ENCODE results near the gene PCNX1. TPM values are rescaled to one million over a fixed set of nuclear protein-coding genes. Genes with fewer than 3 reads are reported as not detected.

Gene PCNX1
- total and polyA plus RNA-seq, 2 of the 4 experiments (the other 2 are of a cell fraction) = 15.0 to 43.7 TPM

DNA sequence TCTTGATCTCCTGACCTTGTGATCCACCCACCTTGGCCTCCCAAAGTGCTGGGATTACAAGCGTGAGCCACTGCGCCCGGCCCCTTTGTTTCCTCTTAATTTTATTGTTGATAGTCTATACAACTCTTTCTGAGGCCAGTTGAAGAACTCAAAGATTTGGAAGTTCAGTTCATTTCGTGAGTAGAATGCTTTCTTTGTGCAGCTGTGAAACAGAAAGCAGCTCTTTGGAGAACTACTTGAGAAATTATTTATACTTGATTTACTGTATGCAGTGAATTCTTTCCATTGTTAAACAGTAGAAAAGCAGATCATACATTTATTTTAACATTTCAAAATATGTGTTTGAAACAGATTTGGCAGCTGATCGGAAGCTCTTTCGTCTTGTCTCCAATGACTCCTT, 69.3 kb downstream of the PCNX1 start (continued):
- TF ChIP-seq MXI1 (IDR thresholded peaks at IDR 0.05; ENCODE audit: borderline replicate concordance, low read depth, low read length) (no peak), RFX5 (IDR thresholded peaks at IDR 0.05; ENCODE audit: low read depth, low read length) (no peak), RAD21 (IDR thresholded peaks at IDR 0.05; ENCODE audit: low read length) (no peak)

- no peak overlapping the region for H2BK15ac ChIP-seq (ENCODE audit: low read depth, low read length)
- H3K4me3 ChIP-seq (ENCODE audit: insufficient read depth, low read depth, low read length) = no peak overlapping the region
- WGBS, 2 experiments (ENCODE audit: extremely low coverage in 2 of 2, insufficient read length in 1 of 2) = no CpG with 5 or more reads among the region's 6 CpGs
- peak; percentile 45 for ATAC-seq (ENCODE audit: low read depth)
- ChIA-PET POLR2A (ENCODE audit: unreplicated experiment) (no interaction called here), CTCF (interaction anchor here (0.5 to 1.1 kb wide), 3 partner anchors 9 to 1207 kb away, joined by 3 to 4 read pairs (median 4); no protein-coding TSS in a partner anchor)
- H3K56ac ChIP-seq (ENCODE audit: extremely low read depth, insufficient read depth, low read length) = no peak overlapping the region
- no peak overlapping the region for H3K4ac ChIP-seq (ENCODE audit: low read depth, low read length)
- no peak overlapping the region for H3K27ac ChIP-seq (ENCODE audit: insufficient read depth, low read length)
- in situ Hi-C loops (cut with MboI; ENCODE audit: low sequenced_read_pairs) (no loop called here), intact Hi-C loops (cut with micrococcal nuclease) (no loop called here), dilution Hi-C loops (cut with HindIII; ENCODE audit: low sequenced_read_pairs, unreplicated experiment) (no loop called here)
- no peak overlapping the region for H3K9ac ChIP-seq (ENCODE audit: low read depth, low read length)
- no peak overlapping the region for H2BK120ac ChIP-seq (ENCODE audit: low read depth, low read length)
- H2BK20ac ChIP-seq (ENCODE audit: low read depth, low read length) = no peak overlapping the region; the same call in 1 of the 2 replicates
- peak overlapping the region; percentile 61 for H2BK5ac ChIP-seq (ENCODE audit: low read depth, low read length, poor library complexity, severe bottlenecking)
- peak; percentile 15 for DNase-seq
- peaks cover 9% of the 10 kb centered on the region; the same call in 1 of the 2 replicates for H3K9me1 ChIP-seq (ENCODE audit: insufficient read depth, low read length)
- H3K14ac ChIP-seq (replicated peaks; ENCODE audit: low read depth, low read length) = no peak overlapping the region
- H3K9me3 ChIP-seq (ENCODE audit: control insufficient read depth, insufficient read depth, low read length) = no peaks in the 10 kb centered on the region
- peak overlapping the region; percentile 4; the same call in 1 of the 2 replicates for H3K23ac ChIP-seq (ENCODE audit: low read depth, low read length)
- BruUV-seq (replicated peaks) = no TSS peak
- no peak overlapping the region; the same call in 1 of the 2 replicates for H2AK5ac ChIP-seq (ENCODE audit: low read depth, low read length)
- no peaks in the 10 kb centered on the region; the same call in 1 of the 2 replicates for H4K20me1 ChIP-seq (ENCODE audit: insufficient read depth, low read length)
- H3K79me1 ChIP-seq (ENCODE audit: low read depth in 1 of 2, low read length in 2 of 2) = peaks cover 14 to 27% of the 10 kb centered on the region in 2 experiments
- H3K4me1 ChIP-seq (ENCODE audit: control insufficient read depth, insufficient read depth, low read length) = peaks cover 2% of the 10 kb centered on the region; the same call in 1 of the 2 replicates
- peaks cover 16% of the 10 kb centered on the region for H3K36me3 ChIP-seq (ENCODE audit: control insufficient read depth, insufficient read depth, low read length)
- H4K91ac ChIP-seq (ENCODE audit: insufficient read depth, low read depth, low read length) = no peak overlapping the region
- H2AK9ac ChIP-seq (replicated peaks; ENCODE audit: low read depth, low read length, poor library complexity) = no peak overlapping the region
- no peak overlapping the region for H3K4me2 ChIP-seq (ENCODE audit: low read depth, low read length)
- no peak for TF ChIP-seq BHLHE40 (IDR thresholded peaks at IDR 0.05; ENCODE audit: low read depth, low read length)
- no peak for TF ChIP-seq CEBPB (IDR thresholded peaks at IDR 0.05; ENCODE audit: low read depth, low read length)
- TF ChIP-seq NFE2L2 (IDR thresholded peaks at IDR 0.05; ENCODE audit: low read depth, low read length) = no peak
- no peak for TF ChIP-seq MAZ (IDR thresholded peaks at IDR 0.05; ENCODE audit: borderline replicate concordance, low read depth, low read length)
- TF ChIP-seq, protein P1, sequence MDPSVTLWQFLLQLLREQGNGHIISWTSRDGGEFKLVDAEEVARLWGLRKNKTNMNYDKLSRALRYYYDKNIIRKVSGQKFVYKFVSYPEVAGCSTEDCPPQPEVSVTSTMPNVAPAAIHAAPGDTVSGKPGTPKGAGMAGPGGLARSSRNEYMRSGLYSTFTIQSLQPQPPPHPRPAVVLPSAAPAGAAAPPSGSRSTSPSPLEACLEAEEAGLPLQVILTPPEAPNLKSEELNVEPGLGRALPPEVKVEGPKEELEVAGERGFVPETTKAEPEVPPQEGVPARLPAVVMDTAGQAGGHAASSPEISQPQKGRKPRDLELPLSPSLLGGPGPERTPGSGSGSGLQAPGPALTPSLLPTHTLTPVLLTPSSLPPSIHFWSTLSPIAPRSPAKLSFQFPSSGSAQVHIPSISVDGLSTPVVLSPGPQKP (IDR thresholded peaks at IDR 0.05; ENCODE audit: borderline replicate concordance, low read depth, low read length) = no peak
- no peak for TF ChIP-seq MAFK (IDR thresholded peaks at IDR 0.05; ENCODE audit: low read depth, low read length)
- TF ChIP-seq RFX5 (IDR thresholded peaks at IDR 0.05; ENCODE audit: low read depth, low read length) = no peak
- no peak overlapping the region for H4K8ac ChIP-seq (ENCODE audit: low read depth in 2 of 2, low read length in 2 of 2)
- no peak overlapping the region for H2AFZ ChIP-seq (replicated peaks; ENCODE audit: low read length, poor library complexity)
- no peaks in the 10 kb centered on the region for H3K27me3 ChIP-seq (ENCODE audit: control insufficient read depth, insufficient read depth, low read length)
- H3K18ac ChIP-seq (ENCODE audit: low read depth, low read length) = no peak overlapping the region; the same call in 1 of the 2 replicates
- no peak overlapping the region for H4K5ac ChIP-seq (ENCODE audit: low read depth, low read length)
These were observed 74.0 kb downstream of the PCNX1 start for GRCh38 chr14:70981000-70981952.
